DMS 273 treated with DMSO at 0.1 percent for 48 hours (cell line): ENCODE measurements around the gene PMFBP1.

Source experiments
- DNase-seq: peaks from one replicate; lab custom pipeline; 2025; lab: John Stamatoyannopoulos, UW

The PMFBP1 gene

GRCh38 chr16:72172105-72173034, at the start of gene PMFBP1:
TSS of gene PMFBP1 (minus strand) at chr16:72172155. CDS start at chr16:72171208, 947 bp downstream.
- DNase-seq = peak; percentile 38

DNA sequence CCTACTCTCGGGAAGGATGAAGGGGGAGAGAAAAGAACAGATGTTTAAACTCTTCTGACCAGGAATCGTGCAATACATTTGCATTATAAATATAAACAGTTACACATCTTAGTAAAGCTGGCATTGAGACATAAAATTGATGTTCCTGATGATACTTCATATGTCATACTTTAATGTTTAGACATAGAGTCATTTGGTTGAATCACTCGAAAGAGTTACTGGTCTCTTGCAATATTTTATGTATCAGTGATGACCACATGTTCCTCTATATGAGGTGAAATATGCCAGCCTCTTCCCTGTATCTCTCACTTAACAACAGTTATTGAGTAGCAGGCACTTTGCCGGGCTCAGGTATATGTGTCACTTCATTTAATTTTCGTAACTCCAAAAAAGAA, 49.7 kb upstream of the PMFBP1 start:
- no peak for DNase-seq

DNA sequence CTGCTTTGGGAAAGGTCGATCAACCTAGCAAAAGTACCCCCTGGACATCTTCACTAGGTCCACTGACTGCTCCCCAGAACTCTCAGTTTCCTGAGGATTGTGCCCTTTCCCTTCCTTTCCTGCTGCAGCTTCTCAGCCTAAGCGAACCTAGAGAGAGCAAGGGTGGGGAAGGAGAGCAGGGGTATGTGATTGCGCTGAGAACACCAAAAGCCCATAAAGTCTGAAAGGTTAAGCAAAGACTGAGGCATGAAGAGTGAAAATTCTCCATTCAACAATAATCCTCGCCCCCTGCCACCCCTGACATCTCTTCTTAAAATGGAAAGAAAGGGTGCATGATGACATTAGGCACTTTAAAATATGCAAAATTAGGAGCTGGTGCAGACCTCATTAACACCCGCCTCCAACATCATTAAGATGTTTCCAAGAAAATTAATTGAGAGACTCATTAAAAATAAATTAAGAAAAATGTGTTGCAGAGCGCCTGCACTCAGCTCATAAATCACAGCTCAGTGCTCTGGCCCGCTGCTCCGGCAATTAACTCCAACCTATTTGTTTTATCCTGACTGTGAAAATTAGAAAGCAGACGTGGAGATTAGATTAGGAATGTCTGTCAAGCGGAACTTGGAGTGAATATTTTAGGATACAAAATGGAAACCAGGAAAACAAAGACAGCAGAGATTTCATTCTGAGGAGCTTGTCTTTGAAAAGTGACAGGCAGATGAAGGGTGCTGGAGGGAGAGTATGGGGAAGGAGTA, 49.1 kb upstream of the PMFBP1 start:
- peak; percentile 57 for DNase-seq

DNA sequence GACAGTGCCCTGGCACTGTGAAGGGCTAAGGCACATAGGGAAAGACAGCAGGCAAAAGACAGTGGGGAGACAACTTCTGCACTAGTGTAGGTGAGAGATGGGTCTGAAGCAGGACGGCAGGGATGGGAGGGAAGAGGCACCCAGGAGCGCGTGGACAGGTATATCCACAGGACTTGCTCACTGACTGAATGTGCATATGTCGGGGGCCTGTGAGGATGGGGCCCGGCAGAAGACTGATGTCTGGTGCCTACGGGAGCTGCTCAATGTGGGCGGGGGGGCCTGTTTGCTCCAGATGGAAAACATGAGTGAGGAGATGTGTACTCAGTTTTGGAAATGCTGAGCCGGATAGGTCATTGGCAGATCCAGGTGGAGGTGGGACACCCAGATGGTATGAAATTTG, 47.3 kb upstream of the PMFBP1 start:
- no peak for DNase-seq

GRCh38 chr16:72216767-72217166, 44.8 kb upstream of the PMFBP1 start:
- no peak for DNase-seq

GRCh38 chr16:72214821-72215220, 42.9 kb upstream of the PMFBP1 start:
- no peak for DNase-seq

DNA sequence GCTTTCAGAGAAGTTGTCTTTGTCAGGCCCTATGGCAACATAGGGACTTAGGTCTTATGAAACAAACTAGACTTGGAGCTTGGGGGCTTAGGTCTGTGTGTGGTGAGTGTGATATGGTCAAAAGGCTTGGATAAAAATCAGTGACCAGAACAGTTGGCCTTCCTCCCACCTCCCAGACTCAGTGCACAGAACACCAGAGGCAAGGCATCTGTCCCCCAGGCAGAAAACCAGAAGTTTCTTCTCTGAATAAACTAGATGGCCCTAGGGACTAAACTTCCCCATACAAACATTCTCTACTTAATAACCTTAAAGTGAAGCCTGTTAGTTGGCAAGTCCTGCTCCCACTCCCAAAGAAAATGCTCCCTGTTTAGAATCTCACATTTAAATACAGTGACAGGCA, 39.2 kb upstream of the PMFBP1 start:
- DNase-seq = no peak

DNA sequence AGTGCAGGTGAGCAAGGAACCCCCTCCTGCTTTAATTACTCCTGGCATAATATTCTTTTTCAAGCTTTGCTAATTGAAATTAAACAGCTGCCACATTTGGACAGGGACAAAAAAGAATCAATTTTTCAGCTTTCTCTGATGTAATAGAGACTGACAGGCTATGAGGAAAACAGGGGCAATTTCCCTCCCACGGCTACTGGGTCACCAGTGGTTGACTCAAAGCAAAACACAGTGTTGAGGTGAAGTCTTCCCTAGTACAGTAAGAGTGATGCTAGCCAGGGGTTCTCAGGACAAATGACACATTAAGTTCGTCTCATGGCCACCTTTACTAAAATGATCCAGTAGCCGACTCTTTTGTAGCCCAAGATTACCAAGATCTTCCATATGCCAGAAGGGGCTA, 38.6 kb upstream of the PMFBP1 start:
- DNase-seq = no peak

- DNase-seq = no peak
These were observed 38.1 kb upstream of the PMFBP1 start for GRCh38 chr16:72210072-72210471.

DNA sequence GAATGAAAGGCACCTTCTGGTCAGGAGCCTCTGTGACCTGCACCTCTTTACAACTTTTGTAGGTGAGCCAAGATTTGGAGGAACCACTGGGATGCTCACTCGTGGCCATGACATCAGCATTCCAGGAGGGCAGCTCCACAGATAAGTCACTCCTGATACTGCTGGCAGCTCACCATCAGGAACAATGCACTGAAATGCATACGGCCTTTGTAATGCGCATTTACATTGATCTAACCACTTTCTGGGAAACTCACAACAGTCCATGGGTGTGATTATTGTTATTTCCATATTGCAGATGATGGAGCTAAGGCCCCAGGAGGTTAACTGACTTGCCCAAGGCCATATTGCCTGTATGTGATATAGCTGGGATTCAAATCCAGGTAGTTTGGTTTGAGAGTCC, 34.3 kb upstream of the PMFBP1 start:
- no peak for DNase-seq

GRCh38 chr16:72203401-72203800, 31.4 kb upstream of the PMFBP1 start:
- no peak for DNase-seq

- no peak for DNase-seq
These were observed 30.1 kb upstream of the PMFBP1 start for GRCh38 chr16:72202014-72202413.

DNA sequence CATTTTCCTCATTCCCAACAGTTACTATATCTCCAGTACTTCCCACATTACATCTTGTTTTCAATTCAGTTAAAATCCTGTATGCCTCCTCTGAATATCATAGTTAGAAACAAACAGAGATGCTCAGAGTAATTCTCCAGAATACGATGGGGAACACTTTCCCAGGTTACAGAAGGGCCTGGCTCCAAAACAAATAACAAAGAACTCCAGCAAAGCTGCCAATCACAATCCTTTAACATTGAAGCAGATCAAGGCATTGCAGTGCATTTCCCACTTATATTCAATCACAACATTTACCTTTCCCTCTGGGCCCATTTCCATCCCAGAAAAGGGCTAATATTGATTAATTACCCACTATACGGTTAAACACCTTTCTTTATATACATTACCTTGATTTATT, 29.4 kb upstream of the PMFBP1 start:
- DNase-seq = no peak

GRCh38 chr16:72199761-72200337, 27.9 kb upstream of the PMFBP1 start:
- DNase-seq = no peak

- DNase-seq = no peak
These were observed 26.8 kb upstream of the PMFBP1 start for GRCh38 chr16:72198771-72199201.

- DNase-seq = peak; percentile 13
These were observed 26.2 kb upstream of the PMFBP1 start for GRCh38 chr16:72198021-72198711.

DNA sequence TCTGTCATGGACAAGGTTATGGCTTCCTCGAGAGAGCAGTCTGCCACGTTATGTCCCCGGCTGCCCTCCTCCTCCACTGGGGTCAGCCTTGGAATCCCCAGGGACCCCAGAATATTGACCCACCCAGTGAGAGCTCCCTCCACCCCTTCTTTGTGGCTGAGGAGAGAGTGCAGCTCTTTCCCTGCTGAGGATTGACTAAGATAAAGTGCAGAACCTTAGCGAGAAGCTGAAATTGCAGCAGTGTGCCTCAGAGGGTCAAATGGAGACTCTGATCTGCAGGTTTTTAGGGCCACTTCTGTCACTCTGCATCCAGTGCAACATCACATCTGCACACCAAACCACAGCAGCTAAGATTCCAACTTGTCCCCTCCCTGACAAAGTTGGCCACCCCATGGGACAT, 25.6 kb upstream of the PMFBP1 start:
- no peak for DNase-seq

GRCh38 chr16:72195609-72196008, 23.7 kb upstream of the PMFBP1 start:
- DNase-seq = no peak

- no peak for DNase-seq
These were observed 19.6 kb upstream of the PMFBP1 start for GRCh38 chr16:72191551-72191950.

- DNase-seq = no peak
These were observed 18.0 kb upstream of the PMFBP1 start for GRCh38 chr16:72189865-72190371.

- DNase-seq = peak; percentile 95
These were observed 16.6 kb upstream of the PMFBP1 start for GRCh38 chr16:72188541-72188940.

DNA sequence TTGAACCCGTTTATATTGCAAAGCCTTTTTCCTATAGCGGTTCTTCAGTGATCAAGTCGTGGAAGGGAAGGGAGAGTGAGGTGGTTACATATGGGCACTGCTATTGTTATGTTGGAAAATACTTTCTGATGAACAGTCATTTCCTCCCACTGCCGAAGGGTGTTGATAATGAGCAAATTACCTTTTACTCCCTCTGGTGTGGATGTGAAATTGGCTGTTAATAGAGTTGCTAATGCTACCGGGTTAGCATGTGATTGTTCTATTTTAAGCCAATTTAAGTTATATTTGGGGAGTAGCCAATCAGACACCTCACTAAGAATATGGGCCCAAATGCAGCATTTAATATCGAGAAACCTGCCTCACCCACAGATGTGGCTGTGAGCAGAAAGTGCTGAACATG, 15.6 kb upstream of the PMFBP1 start:
- peak; percentile 9 for DNase-seq
